ENCODE data around the gene WDR86. TPM values are rescaled to one million over a fixed set of nuclear protein-coding genes. Genes with fewer than 3 reads are reported as not detected.

WDR86 gene
- total and polyA plus RNA-seq, 4 donors, result 0.18 to 4.4 (median 2.8) TPM; not detected in 1

DNA sequence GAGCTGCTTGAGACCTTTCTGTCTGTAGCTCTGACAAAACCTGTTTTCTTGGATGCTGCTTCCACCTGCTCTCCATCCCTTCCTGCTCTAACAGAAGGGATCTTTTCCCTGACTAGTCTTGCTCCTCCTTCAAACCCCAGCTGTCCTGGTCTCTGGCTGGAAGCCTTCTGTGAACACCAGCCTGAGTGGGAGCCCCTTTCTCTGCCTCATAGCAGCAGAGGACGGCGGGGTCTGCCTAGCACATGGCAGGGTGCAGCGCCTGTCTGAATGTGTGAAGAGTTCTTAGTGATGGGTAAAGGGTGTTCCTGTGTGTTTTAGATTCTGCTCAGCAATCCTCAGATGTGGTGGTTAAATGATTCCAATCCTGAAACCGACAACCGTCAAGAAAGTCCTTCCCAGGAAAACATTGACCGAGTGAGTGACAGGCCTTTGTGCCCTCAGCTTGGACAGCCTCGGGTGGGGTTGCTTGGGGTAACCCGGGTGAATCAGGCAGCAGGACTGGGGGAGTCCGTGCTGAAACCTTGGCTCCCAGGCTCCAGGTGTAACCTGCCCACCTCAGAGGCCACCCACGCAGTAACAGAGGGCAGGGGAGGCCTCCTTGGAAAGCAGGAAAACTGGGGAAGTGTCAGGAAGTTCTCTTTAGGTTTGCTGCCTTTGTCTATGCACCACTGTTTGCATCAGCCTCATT lies 34.2 kb downstream of the WDR86 start:
- no peak overlapping the region for H3K4me3 ChIP-seq (ENCODE audit: low read length in 2 of 2)
- ATAC-seq (ENCODE audit: low FRiP score) (no peak), DNase-seq (peak in 1 of 2 donors; percentile 15)
- WGBS, 2 donors, result 78 to 86% methylated on average over 10 of the region's 10 CpGs
- intact Hi-C loops (cut with DNase I), result no loop called here
- H3K27ac ChIP-seq (ENCODE audit: low read depth in 1 of 2, low read length in 2 of 2), result no peak overlapping the region
- peaks cover 0 to 7% of the 10 kb centered on the region in 2 donors for H3K36me3 ChIP-seq (ENCODE audit: control insufficient read depth in 1 of 2, insufficient read depth in 2 of 2, low read length in 1 of 2)
- no peaks in the 10 kb centered on the region for H3K9me3 ChIP-seq (ENCODE audit: control insufficient read depth, low read length)
- no peaks in the 10 kb centered on the region for H3K4me1 ChIP-seq (ENCODE audit: control insufficient read depth in 1 of 2, insufficient read depth in 2 of 2, low read length in 2 of 2)
- H3K27me3 ChIP-seq (ENCODE audit: control insufficient read depth in 1 of 2, insufficient read depth in 2 of 2, low read length in 1 of 2), result no peaks in the 10 kb centered on the region

DNA sequence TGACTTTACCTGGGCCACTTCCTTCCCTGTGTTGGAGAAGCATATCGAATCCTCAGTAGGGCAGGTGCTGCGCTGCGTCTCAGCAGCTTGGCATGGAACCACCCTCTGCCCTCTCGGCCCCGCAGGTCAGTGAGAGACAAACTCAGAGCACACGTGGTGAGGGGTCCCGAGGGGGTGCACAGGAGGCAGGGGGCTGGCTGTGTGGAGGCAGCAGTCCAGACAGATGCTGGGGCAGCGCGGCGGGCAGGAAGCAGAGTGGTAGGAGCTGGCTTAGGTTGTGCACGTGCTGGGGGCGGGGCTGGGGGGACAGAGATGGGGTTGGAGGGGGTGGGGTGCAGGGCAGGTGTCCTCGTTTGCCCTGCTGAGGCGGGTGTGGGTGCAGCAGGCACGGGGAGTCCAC lies 35.1 kb downstream of the WDR86 start:
- Histone ChIP-seq H3K27me3 (ENCODE audit: control insufficient read depth in 1 of 2, insufficient read depth in 2 of 2, low read length in 1 of 2) (no peaks in the 10 kb centered on the region), H3K9me3 (ENCODE audit: control insufficient read depth, low read length) (no peaks in the 10 kb centered on the region), H3K4me1 (ENCODE audit: control insufficient read depth in 1 of 2, insufficient read depth in 2 of 2, low read length in 2 of 2) (no peaks in the 10 kb centered on the region), H3K27ac (ENCODE audit: low read depth in 1 of 2, low read length in 2 of 2) (no peak overlapping the region), H3K4me3 (ENCODE audit: low read length in 2 of 2) (no peak overlapping the region), H3K36me3 (ENCODE audit: control insufficient read depth in 1 of 2, insufficient read depth in 2 of 2, low read length in 1 of 2) (peaks cover 0 to 7% of the 10 kb centered on the region in 2 donors)
- DNase-seq, result no peak
- ATAC-seq (ENCODE audit: low FRiP score), result no peak
- intact Hi-C loops (cut with DNase I), result no loop called here
- WGBS, 2 donors, result 77 to 83% methylated on average over 15 of the region's 15 CpGs

DNA sequence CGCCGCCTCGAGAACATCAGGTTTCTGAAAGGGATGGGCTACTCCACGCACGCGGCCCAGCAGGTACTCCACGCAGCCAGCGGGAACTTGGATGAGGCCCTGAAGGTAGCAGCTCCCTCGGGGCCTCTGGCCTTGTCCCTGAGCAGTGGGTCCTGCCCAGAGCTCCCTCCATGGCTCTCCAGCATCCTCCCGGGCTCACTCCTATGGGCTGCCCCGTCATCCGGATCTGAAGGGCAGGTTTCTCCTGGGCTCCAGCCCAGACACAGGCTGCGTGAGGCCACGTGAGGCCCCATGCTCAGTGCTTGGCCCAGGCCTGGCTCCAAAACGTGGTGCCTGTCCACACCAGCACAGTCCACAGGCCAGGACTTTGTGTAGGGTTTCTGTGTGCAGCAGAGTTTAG lies 35.7 kb downstream of the WDR86 start:
- Histone ChIP-seq H3K9me3 (ENCODE audit: control insufficient read depth, low read length) (no peaks in the 10 kb centered on the region), H3K4me1 (ENCODE audit: control insufficient read depth in 1 of 2, insufficient read depth in 2 of 2, low read length in 2 of 2) (no peaks in the 10 kb centered on the region), H3K36me3 (ENCODE audit: control insufficient read depth in 1 of 2, insufficient read depth in 2 of 2, low read length in 1 of 2) (peaks cover 0 to 7% of the 10 kb centered on the region in 2 donors), H3K27me3 (ENCODE audit: control insufficient read depth in 1 of 2, insufficient read depth in 2 of 2, low read length in 1 of 2) (no peaks in the 10 kb centered on the region), H3K4me3 (ENCODE audit: low read length in 2 of 2) (no peak overlapping the region), H3K27ac (ENCODE audit: low read depth in 1 of 2, low read length in 2 of 2) (no peak overlapping the region)
- WGBS, 2 donors, result 62 to 65% methylated on average over 15 of the region's 15 CpGs
- DNase-seq (no peak), ATAC-seq (ENCODE audit: low FRiP score) (no peak)
- intact Hi-C loops (cut with DNase I), result no loop called here

DNA sequence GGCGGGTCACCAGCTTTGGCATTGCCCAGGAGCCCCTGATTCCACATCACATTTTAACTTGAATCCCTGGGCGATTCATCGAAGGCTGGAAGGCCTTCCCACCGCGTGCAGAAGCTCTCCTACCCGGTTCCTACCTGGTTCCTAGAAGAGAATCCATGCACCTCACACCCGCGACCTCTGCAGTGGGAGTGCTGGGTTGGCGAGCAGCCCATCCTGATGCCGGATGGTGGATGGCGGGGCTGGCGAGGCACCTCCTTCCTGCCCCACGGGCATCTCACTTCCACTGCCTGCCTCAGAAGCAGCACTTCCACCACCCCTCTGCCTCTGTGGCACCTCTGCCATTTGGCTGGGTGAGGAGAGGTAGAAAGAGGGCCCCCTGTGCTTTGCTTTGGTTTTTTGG lies 36.2 kb downstream of the WDR86 start:
- ATAC-seq (ENCODE audit: low FRiP score), result no peak
- H3K4me3 ChIP-seq (ENCODE audit: low read length in 2 of 2), result no peak overlapping the region
- no peaks in the 10 kb centered on the region for H3K4me1 ChIP-seq (ENCODE audit: control insufficient read depth in 1 of 2, insufficient read depth in 2 of 2, low read length in 2 of 2)
- H3K27me3 ChIP-seq (ENCODE audit: control insufficient read depth in 1 of 2, insufficient read depth in 2 of 2, low read length in 1 of 2), result no peaks in the 10 kb centered on the region
- DNase-seq, result peak in 1 of 2 donors; percentile 14
- no peaks in the 10 kb centered on the region for H3K9me3 ChIP-seq (ENCODE audit: control insufficient read depth, low read length)
- no peak overlapping the region for H3K27ac ChIP-seq (ENCODE audit: low read depth in 1 of 2, low read length in 2 of 2)
- intact Hi-C loops (cut with DNase I), result no loop called here
- WGBS, 2 donors, result 79 to 80% methylated on average over 13 of the region's 13 CpGs
- peaks cover 0 to 7% of the 10 kb centered on the region in 2 donors for H3K36me3 ChIP-seq (ENCODE audit: control insufficient read depth in 1 of 2, insufficient read depth in 2 of 2, low read length in 1 of 2)

DNA sequence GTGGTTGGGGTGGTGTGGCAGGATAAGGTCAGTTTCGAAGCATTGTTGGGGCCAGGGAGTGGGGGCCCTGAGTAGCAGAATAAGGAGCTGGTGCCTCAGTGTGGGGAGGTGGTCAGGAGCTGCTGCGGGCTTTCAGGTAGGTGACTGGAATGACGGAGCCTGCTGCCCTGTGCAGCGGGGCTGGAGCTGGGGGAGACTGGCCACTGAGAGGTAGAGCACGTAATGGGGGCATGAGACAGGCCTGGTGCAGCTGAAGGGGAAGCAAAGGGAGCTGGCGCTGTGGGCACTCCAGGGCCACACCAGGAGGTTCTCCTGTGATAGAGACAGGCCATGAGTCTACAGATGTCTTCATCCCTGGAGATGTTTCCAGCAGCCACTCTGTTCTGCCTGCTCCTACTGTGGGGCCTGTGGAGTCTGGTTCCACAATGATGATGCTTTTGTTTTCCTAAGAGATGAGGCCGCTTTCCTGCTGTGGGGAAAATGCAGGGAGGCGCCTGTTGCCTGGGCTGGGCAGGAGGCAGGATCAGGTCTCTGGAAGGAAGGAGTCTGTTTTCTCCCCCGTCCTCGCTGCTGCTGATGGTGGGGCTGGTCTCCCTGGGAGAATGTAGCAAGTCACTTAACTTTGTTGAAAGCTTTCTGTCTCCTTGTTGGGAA lies 37.1 kb downstream of the WDR86 start:
- intact Hi-C loops (cut with DNase I), result no loop called here
- H3K4me1 ChIP-seq (ENCODE audit: control insufficient read depth in 1 of 2, insufficient read depth in 2 of 2, low read length in 2 of 2), result no peaks in the 10 kb centered on the region
- DNase-seq, result peak in 1 of 2 donors; percentile 56
- H3K9me3 ChIP-seq (ENCODE audit: control insufficient read depth, low read length), result no peaks in the 10 kb centered on the region
- no peaks in the 10 kb centered on the region for H3K27me3 ChIP-seq (ENCODE audit: control insufficient read depth in 1 of 2, insufficient read depth in 2 of 2, low read length in 1 of 2)
- peaks cover 0 to 5% of the 10 kb centered on the region in 2 donors for H3K36me3 ChIP-seq (ENCODE audit: control insufficient read depth in 1 of 2, insufficient read depth in 2 of 2, low read length in 1 of 2)
- ATAC-seq (ENCODE audit: low FRiP score), result no peak
- no peak overlapping the region for H3K27ac ChIP-seq (ENCODE audit: low read depth in 1 of 2, low read length in 2 of 2)
- WGBS, 2 donors, result 94 to 95% methylated on average over 10 of the region's 10 CpGs
- H3K4me3 ChIP-seq (ENCODE audit: low read length in 2 of 2), result no peak overlapping the region

DNA sequence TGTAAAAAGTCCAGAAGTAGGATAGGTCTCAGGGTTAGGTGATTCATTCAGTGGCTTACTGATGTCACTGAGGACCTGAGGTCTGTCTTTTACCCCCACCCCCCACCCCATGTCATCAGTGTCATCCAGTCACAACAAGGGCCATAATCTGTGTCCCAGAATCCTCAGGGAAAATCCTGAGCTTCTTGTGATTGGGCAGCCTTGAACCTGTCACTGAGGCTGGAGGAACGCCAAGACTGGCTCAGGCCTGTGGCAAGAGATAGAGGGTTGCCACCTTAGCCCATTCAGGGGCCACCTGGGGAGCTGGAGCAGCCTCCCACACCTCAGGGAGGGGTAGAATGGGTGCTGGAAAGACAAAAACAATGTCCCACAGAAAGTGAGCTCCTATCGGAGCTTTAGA lies 38.6 kb downstream of the WDR86 start:
- intact Hi-C loops (cut with DNase I), result no loop called here
- Histone ChIP-seq H3K27ac (ENCODE audit: low read depth in 1 of 2, low read length in 2 of 2) (no peak overlapping the region), H3K4me3 (ENCODE audit: low read length in 2 of 2) (no peak overlapping the region), H3K36me3 (ENCODE audit: control insufficient read depth in 1 of 2, insufficient read depth in 2 of 2, low read length in 1 of 2) (peaks cover 0 to 5% of the 10 kb centered on the region in 2 donors), H3K9me3 (ENCODE audit: control insufficient read depth, low read length) (no peaks in the 10 kb centered on the region), H3K4me1 (ENCODE audit: control insufficient read depth in 1 of 2, insufficient read depth in 2 of 2, low read length in 2 of 2) (peaks cover 0 to 4% of the 10 kb centered on the region in 2 donors), H3K27me3 (ENCODE audit: control insufficient read depth in 1 of 2, insufficient read depth in 2 of 2, low read length in 1 of 2) (no peaks in the 10 kb centered on the region)
- WGBS, 2 donors, result 90 to 91% methylated on average over 2 of the region's 2 CpGs
- ATAC-seq (ENCODE audit: low FRiP score) (no peak), DNase-seq (peak in 1 of 2 donors; percentile 42)

DNA sequence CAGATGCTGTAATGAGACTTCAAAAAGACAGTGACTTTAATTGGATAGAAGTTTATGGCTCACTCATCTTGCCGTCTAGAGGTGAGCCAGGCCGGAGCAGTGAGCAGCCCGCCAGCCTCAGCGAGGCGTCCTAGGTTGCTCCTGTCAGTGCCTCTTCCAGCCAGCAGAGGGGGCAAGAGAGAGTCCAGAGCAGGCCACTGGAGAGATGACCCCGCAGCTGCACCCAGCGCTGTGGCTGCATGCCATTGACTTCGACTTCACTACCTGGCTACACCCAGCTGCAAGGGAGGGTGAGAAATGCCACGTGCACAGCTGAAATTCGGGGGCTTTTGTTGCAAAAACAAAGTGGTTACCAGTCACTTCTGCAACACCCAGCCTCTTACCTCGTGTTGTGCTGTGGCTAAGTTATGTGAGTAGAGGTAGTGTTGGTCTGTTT lies 41.7 kb downstream of the WDR86 start:
- intact Hi-C loops (cut with DNase I), result loop anchor here (1.0 to 5.0 kb wide), 2 partner anchors 80 to 389 kb away; no protein-coding TSS in a partner anchor
- H3K9me3 ChIP-seq (ENCODE audit: control insufficient read depth, low read length), result no peaks in the 10 kb centered on the region
- H3K27me3 ChIP-seq (ENCODE audit: control insufficient read depth in 1 of 2, insufficient read depth in 2 of 2, low read length in 1 of 2), result no peaks in the 10 kb centered on the region
- DNase-seq, result peak; percentile 88 to 93
- peaks cover 0 to 7% of the 10 kb centered on the region in 2 donors for H3K4me1 ChIP-seq (ENCODE audit: control insufficient read depth in 1 of 2, insufficient read depth in 2 of 2, low read length in 2 of 2)
- H3K27ac ChIP-seq (ENCODE audit: low read depth in 1 of 2, low read length in 2 of 2), result no peak overlapping the region
- no peak overlapping the region for H3K4me3 ChIP-seq (ENCODE audit: low read length in 2 of 2)
- WGBS, 2 donors, result 6 to 8% methylated on average over 11 of the region's 11 CpGs
- peak; percentile 93 for ATAC-seq (ENCODE audit: low FRiP score)
- no peaks in the 10 kb centered on the region for H3K36me3 ChIP-seq (ENCODE audit: control insufficient read depth in 1 of 2, insufficient read depth in 2 of 2, low read length in 1 of 2)

DNA sequence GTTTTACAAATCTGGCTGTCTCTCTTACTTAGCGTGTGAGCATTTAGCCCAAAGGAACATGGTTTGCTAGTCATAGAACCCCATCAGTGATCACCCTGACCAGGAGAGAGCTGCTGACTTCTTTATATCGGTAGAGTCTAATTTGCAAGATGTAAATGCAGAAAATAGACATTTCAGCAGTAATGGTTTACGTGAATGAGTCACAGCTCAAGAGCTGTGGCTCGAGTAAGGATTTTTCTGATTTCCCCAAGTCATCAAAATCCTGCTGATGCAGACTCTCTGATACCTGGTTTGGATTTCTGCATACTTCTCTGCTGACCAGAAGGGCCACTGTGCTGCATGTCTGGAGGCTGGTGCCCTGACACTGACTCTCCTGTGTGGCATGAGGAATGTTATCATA lies 42.6 kb downstream of the WDR86 start:
- no peak for DNase-seq
- H3K27ac ChIP-seq (ENCODE audit: low read depth in 1 of 2, low read length in 2 of 2), result peak overlapping the region in 1 of 2 donors; percentile 39

DNA sequence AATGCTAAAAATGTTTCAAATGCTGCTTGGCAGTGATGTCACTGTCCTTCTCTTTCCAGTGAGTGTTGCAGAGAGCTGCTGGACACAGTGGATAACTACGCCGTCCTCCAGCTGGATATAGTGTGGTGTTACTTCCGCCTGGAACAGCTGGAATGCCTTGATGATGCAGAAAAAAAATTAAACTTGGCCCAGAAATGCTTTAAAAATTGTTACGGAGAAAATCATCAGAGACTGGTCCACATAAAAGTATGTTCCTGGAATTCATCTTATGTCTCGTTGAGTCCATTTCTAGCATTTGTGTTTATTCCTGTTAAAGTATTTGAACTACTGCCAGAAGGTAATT lies 43.0 kb downstream of the WDR86 start:
- Histone ChIP-seq H3K4me3 (ENCODE audit: low read length in 2 of 2) (no peak overlapping the region), H3K27ac (ENCODE audit: low read depth in 1 of 2, low read length in 2 of 2) (no peak overlapping the region), H3K36me3 (ENCODE audit: control insufficient read depth in 1 of 2, insufficient read depth in 2 of 2, low read length in 1 of 2) (peaks cover 0 to 2% of the 10 kb centered on the region in 2 donors), H3K9me3 (ENCODE audit: control insufficient read depth, low read length) (no peaks in the 10 kb centered on the region), H3K27me3 (ENCODE audit: control insufficient read depth in 1 of 2, insufficient read depth in 2 of 2, low read length in 1 of 2) (no peaks in the 10 kb centered on the region), H3K4me1 (ENCODE audit: control insufficient read depth in 1 of 2, insufficient read depth in 2 of 2, low read length in 2 of 2) (peaks cover 0 to 7% of the 10 kb centered on the region in 2 donors)
- WGBS, 2 donors, result 7 to 12% methylated on average over 5 of the region's 5 CpGs
- peak; percentile 77 for ATAC-seq (ENCODE audit: low FRiP score)
- DNase-seq, result no peak
- intact Hi-C loops (cut with DNase I), result loop anchor here (5.0 kb wide), 1 partner anchor 390 kb away; no protein-coding TSS in a partner anchor

More for the DNA sequence above, 42.6 kb downstream of the WDR86 start:
- no peak overlapping the region for H3K4me3 ChIP-seq (ENCODE audit: low read length in 2 of 2)
- intact Hi-C loops (cut with DNase I), result loop anchor here (5.0 kb wide), 1 partner anchor 390 kb away; no protein-coding TSS in a partner anchor
- H3K36me3 ChIP-seq (ENCODE audit: control insufficient read depth in 1 of 2, insufficient read depth in 2 of 2, low read length in 1 of 2), result peaks cover 0 to 2% of the 10 kb centered on the region in 2 donors
- H3K9me3 ChIP-seq (ENCODE audit: control insufficient read depth, low read length), result no peaks in the 10 kb centered on the region
- WGBS, 2 donors, result 28 to 41% methylated on average over 4 of the region's 4 CpGs
- no peaks in the 10 kb centered on the region for H3K27me3 ChIP-seq (ENCODE audit: control insufficient read depth in 1 of 2, insufficient read depth in 2 of 2, low read length in 1 of 2)
- no peak for ATAC-seq (ENCODE audit: low FRiP score)
- H3K4me1 ChIP-seq (ENCODE audit: control insufficient read depth in 1 of 2, insufficient read depth in 2 of 2, low read length in 2 of 2), result peaks cover 0 to 7% of the 10 kb centered on the region in 2 donors

Data from aorta (tissue), 5 donors.